HepG2 (cell line): ENCODE data around the gene SPOP.

Source experiments
- CTCF ChIP-seq: sonication (generic); formaldehyde crosslinking; IDR thresholded peaks from 2 replicates; pipeline ENCODE4 v1.5.0; 2020; ENCODE audit warnings: mild to moderate bottlenecking, missing genetic modification reagents, moderate library complexity
- ZBTB4 ChIP-seq: sonication (generic); formaldehyde crosslinking; IDR thresholded peaks from 2 replicates; pipeline ENCODE4 v1.4.0; 2020; ENCODE audit warnings: missing genetic modification reagents, mild to moderate bottlenecking, borderline replicate concordance
- ZBTB42 ChIP-seq: sonication (generic); formaldehyde crosslinking; IDR thresholded peaks from 2 replicates; pipeline ENCODE4 v1.5.0; 2020; ENCODE audit warnings: mild to moderate bottlenecking, missing genetic modification reagents

GRCh38 chr17:49632201-49632600, 45.7 kb downstream of the SPOP start:
- TF ChIP-seq ZBTB4 (CRISPR knock-in tag) (no peak), CTCF (no peak), ZBTB42 (CRISPR knock-in tag) (no peak)
